WI38 (cell line): ENCODE results near the gene VSTM2B.

Experiments used
- H3K4me3 ChIP-seq: 2 replicates; pipeline ENCODE4 v1.5.1; 2011; ENCODE audit warnings: low read depth, mild to moderate bottlenecking, control low read depth, low read length
- CTCF ChIP-seq: IDR thresholded peaks from 2 replicates; pipeline ENCODE4 v1.5.1; 2012; ENCODE audit warnings: low read depth, mild to moderate bottlenecking, control low read depth, low read length

VSTM2B gene

DNA sequence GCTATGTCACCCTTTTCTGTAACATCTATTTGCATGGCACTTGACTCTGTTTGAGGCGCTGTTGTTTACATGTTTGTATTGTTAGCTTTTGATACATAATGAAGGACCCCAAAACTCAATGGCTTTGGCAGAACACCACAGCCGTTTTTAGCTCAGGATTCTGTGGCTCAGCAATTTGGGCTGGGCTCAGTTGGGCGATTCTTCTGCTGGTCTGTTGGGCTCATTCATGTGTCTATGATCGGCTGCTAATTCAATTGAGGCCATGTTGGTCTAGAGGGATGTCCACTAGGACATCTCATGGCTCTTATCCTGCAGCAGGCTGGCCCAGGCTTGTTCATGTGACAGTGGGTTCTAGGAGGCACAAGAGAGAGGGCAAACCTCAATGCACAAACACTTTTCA is 33.9 kb downstream of the VSTM2B start:
- TF ChIP-seq CTCF = no peak
- H3K4me3 ChIP-seq = no peak overlapping the region

GRCh38 chr19:29560313-29561075 is 34.7 kb downstream of the VSTM2B start:
- no peak overlapping the region for H3K4me3 ChIP-seq
- no peak for TF ChIP-seq CTCF

- H3K4me3 ChIP-seq = no peak overlapping the region
- TF ChIP-seq CTCF = no peak
These were observed 35.8 kb downstream of the VSTM2B start for GRCh38 chr19:29561601-29562000.

- no peak for TF ChIP-seq CTCF
- no peak overlapping the region for H3K4me3 ChIP-seq
These were observed 36.8 kb downstream of the VSTM2B start for GRCh38 chr19:29562299-29563297.

DNA sequence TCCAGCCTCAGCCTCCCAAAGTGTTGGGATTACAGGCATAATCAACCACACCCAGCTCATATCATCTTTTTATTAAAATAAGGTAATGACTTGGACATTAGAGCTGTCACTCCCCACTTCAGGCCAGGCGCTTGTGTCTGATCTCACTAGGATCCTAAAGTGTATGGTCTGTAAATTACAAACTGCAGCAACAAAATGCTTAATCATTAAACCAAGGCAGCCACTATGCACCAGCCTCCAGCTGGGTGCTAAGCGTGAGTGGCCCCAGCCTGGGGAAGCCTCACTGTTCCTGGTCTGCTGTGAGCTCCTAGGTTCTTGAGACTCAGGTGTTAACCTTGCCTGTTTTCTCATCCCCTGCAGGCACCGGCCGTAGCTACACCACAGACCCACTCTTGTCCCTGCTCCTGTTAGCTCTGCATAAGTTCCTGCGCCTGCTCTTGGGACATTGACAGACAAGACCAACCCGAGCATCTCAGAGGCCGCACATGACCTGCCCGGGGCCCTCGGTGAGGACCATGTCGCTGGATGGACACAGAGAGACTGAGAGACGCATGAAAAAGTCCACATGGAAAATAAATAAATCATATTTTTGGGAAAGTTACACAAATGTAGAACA is 37.8 kb downstream of the VSTM2B start:
- TF ChIP-seq CTCF = no peak

DNA sequence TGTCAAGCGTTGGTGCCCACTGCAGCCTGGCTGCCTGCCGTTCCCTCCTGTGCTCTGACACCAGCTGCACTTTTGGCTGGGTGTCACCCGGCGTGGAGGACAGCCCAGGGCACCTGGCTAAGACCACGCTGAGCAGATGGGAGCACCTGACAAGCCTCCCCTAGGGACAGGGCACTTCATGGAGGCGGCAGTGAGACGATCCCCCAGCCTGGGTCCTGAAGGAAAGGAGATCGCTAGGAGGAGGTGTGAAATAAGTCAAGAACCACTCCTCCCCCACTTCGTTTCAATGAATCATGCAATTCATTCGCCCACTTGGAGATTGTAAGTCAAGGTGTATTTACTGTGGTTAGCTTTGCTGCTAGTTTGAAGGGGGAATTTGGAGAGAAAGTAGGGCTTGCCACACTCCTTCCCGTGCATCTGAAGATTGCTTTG is 38.8 kb downstream of the VSTM2B start:
- no peak for TF ChIP-seq CTCF
- H3K4me3 ChIP-seq = no peak overlapping the region

More for the DNA sequence above, 37.8 kb downstream of the VSTM2B start:
- H3K4me3 ChIP-seq = no peak overlapping the region

- no peak for TF ChIP-seq CTCF
- no peak overlapping the region for H3K4me3 ChIP-seq
These were observed 39.4 kb downstream of the VSTM2B start for GRCh38 chr19:29565171-29565570.
